Bronchial epithelial cell (primary cell): ENCODE measurements around the gene NOSTRIN. TPM values are rescaled to one million over a fixed set of nuclear protein-coding genes. Genes with fewer than 3 reads are reported as not detected.

ENCODE experiments used
- DNase-seq: peaks from one replicate; pipeline ENCODE4 v3.0.0-alpha.2; 2010; ENCODE audit warnings: low read depth
- FAIRE-seq: peaks from 2 replicates; lab custom pipeline; 2011; peaks lifted over from hg19 to GRCh38; lab: Jason Lieb, UNC
- H3K27me3 ChIP-seq: 2 replicates; pipeline ENCODE4 v1.5.1; 2011; ENCODE audit warnings: low read length; ENCODE audit not compliant: control insufficient read depth, insufficient read depth
- H3K36me3 ChIP-seq: 2 replicates; pipeline ENCODE4 v1.5.1; 2011; ENCODE audit warnings: low read length; ENCODE audit not compliant: control insufficient read depth, insufficient read depth
- H3K4me3 ChIP-seq: 2 replicates; pipeline ENCODE4 v1.5.1; 2011; ENCODE audit warnings: mild to moderate bottlenecking, low read depth, low read length, control low read depth
- total RNA-seq: library from RNA; depleted of rRNA; stranded (reverse); fragments of >200 nt; gene quantifications from 2 replicates; pipeline ENCODE4 v1.2.1, GENCODE V29; 2014
- TF ChIP-seq, protein P1 (sequence below): IDR thresholded peaks from 2 replicates; pipeline ENCODE4 v1.5.1; 2011; ENCODE audit warnings: mild to moderate bottlenecking, moderate library complexity, low read length, control low read depth, inconsistent platforms; ENCODE audit not compliant: insufficient read depth, severe bottlenecking

Gene NOSTRIN
- total RNA-seq, 1 donor from 2014 or later, result 0.26 TPM

- no peaks in the 10 kb centered on the region for H3K36me3 ChIP-seq
- DNase-seq (no peak), FAIRE-seq (no peak)
- TF ChIP-seq, protein P1, sequence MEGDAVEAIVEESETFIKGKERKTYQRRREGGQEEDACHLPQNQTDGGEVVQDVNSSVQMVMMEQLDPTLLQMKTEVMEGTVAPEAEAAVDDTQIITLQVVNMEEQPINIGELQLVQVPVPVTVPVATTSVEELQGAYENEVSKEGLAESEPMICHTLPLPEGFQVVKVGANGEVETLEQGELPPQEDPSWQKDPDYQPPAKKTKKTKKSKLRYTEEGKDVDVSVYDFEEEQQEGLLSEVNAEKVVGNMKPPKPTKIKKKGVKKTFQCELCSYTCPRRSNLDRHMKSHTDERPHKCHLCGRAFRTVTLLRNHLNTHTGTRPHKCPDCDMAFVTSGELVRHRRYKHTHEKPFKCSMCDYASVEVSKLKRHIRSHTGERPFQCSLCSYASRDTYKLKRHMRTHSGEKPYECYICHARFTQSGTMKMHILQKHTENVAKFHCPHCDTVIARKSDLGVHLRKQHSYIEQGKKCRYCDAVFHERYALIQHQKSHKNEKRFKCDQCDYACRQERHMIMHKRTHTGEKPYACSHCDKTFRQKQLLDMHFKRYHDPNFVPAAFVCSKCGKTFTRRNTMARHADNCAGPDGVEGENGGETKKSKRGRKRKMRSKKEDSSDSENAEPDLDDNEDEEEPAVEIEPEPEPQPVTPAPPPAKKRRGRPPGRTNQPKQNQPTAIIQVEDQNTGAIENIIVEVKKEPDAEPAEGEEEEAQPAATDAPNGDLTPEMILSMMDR, result no peak
- H3K27me3 ChIP-seq, result no peaks in the 10 kb centered on the region
- H3K4me3 ChIP-seq, result no peak overlapping the region
Measured at GRCh38 chr2:168894720-168895119, 92.3 kb downstream of the NOSTRIN start.

DNA sequence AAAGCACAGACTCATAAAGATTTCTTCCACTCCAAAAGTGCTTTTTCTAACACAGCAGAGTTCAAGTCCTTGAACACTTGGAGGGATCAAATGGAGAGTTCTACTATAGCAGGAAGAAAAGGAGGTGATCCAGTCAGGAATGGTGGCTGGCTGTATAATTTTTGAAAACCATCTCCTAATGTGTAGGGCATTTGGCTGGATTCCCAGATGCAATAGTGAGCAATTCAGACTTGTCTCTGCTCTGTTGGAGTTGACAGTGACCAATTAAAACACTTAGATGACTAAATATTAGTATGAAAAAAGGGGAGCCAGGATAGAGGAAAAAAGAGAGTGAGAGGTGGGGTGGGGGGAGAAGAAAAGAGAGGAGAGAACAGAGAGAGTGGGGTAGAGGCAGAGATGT, 93.3 kb downstream of the NOSTRIN start:
- FAIRE-seq, result no peak
- Histone ChIP-seq H3K27me3 (no peaks in the 10 kb centered on the region), H3K36me3 (no peaks in the 10 kb centered on the region), H3K4me3 (no peak overlapping the region)
- peak; percentile 45 for DNase-seq
- TF ChIP-seq, protein P1, result no peak

DNA sequence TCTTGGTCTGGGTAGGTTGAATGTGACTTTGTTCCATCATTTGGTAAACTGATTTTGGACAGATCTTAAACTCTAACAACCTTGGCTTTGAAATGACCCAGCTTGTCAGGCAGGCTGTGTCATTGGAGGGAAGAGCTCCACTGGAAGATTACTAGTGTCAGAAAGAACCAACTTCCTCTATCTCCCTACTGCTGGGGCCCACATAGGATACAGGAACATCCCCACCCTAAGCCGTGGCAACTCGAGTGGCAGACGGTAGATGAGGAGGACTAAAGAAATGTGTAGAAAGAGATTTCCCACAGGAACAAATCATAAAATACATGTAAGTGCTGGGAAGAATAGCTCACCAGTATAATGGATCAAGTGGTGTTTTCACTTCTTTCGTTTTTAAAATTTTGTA, 94.3 kb downstream of the NOSTRIN start:
- Histone ChIP-seq H3K36me3 (no peaks in the 10 kb centered on the region), H3K27me3 (no peaks in the 10 kb centered on the region), H3K4me3 (no peak overlapping the region)
- DNase-seq (no peak), FAIRE-seq (no peak)
- TF ChIP-seq, protein P1, result no peak

- FAIRE-seq, result no peak
- no peak overlapping the region for H3K4me3 ChIP-seq
- TF ChIP-seq, protein P1, result no peak
- no peaks in the 10 kb centered on the region for H3K36me3 ChIP-seq
- DNase-seq, result no peak
- no peaks in the 10 kb centered on the region for H3K27me3 ChIP-seq
Measured at GRCh38 chr2:168897449-168897848, 95.0 kb downstream of the NOSTRIN start.

- DNase-seq (no peak), FAIRE-seq (no peak)
- no peaks in the 10 kb centered on the region for H3K27me3 ChIP-seq
- no peaks in the 10 kb centered on the region for H3K36me3 ChIP-seq
- TF ChIP-seq, protein P1, result no peak
- no peak within 1 kb of the TSS for H3K4me3 ChIP-seq
Measured at GRCh38 chr2:168901003-168901402, 98.6 kb downstream of the NOSTRIN start, which contains the start of gene G6PC2. Gene G6PC2 (plus strand): TSS chr2:168901291. CDS start chr2:168901332, 41 bp downstream.

DNA sequence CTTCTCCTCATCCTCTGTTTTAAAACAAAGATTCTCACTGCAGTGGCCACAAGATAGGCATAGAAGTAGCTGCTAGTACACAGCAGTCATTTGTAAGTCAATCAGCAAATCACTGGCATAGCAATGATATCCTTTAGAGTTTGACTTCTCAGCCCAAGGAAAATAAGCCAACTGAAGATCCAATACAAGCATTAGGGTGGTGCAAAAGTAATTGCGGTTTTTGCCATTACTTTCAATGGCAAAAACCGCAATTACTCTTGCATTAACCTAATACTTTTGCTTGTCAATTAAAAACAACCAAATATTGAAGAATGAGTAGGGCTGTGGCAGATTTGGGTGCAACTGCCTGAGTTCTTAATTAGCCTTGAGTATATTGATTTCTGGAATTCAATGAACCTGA, 101.5 kb downstream of the NOSTRIN start:
- no peak for FAIRE-seq
- DNase-seq, result no peak
- Histone ChIP-seq H3K27me3 (peaks cover 4% of the 10 kb centered on the region), H3K4me3 (no peak overlapping the region), H3K36me3 (no peaks in the 10 kb centered on the region)
- TF ChIP-seq, protein P1, result no peak
